Measurements from ENCODE around the gene PPM1H. TPM values are rescaled to one million over a fixed set of nuclear protein-coding genes. Genes with fewer than 3 reads are reported as not detected.

PPM1H gene
- total RNA-seq, 2 donors from 2014 or later, result 3.3 to 4.3 TPM

DNA sequence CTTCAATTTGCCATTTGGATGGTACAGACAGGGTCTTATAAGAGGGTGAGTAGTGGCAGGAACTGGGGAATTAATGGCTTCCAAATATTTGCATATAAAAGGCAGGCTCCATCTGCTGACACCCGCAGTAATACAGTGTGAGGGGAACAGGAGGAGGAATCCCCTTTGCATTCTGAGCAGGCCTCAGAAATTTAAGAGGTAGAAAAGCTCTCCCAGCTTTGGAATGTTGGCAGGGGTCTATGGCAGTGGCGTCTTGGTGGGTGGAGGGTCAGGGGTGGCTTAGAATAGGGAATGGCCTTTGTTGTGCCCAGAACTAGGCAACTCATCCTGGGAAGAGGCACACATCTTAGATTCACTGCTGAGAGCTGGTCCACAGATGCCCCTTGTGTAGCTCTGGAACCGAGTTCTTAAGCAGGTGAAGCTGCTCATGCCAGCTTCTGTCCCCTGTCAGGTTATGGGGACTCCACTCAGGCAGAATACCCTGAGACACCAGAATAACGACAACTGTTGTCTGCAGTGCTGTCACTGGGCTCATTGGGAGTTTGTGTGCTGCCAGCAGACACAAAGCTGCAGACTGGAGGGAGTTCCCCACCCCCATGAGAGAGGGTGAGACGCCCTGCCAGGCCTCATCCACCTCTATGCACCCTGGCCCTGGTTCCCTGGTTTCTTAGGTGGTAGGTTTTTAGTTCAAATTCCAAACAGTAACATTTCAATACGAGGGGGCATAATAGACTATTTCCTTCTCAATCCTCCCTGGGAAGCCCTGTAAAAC lies 278.2 kb downstream of the PPM1H start:
- intact Hi-C loops (cut with DNase I), result no loop called here
- DNase-seq (no peak), ATAC-seq (no peak)

DNA sequence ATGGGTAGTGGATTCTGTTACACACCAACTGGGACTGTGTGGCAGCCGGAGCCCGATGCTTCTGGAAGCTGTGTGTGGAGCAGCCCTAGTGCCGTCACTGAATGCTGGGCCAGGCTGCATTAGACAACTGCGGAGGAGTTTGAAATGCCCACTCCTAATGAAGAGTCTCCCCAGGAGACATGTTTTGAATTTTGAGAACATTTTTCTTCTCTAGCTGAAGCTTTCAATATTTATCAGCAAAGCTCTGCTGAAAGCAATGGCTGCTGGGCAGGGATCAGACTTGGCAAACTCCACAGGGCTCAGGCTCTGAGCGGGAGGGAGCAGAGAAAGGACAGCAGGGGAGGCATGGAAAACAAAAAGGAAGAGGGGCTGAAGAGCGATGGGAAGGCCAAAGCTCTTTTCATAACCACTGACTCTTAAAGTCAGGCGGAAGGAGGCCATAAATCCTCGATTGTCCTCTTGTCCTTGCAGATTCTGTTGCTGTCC lies 279.2 kb downstream of the PPM1H start:
- intact Hi-C loops (cut with DNase I), result no loop called here
- peak in 1 of 2 donors; percentile 47 for ATAC-seq
- DNase-seq, result no peak

DNA sequence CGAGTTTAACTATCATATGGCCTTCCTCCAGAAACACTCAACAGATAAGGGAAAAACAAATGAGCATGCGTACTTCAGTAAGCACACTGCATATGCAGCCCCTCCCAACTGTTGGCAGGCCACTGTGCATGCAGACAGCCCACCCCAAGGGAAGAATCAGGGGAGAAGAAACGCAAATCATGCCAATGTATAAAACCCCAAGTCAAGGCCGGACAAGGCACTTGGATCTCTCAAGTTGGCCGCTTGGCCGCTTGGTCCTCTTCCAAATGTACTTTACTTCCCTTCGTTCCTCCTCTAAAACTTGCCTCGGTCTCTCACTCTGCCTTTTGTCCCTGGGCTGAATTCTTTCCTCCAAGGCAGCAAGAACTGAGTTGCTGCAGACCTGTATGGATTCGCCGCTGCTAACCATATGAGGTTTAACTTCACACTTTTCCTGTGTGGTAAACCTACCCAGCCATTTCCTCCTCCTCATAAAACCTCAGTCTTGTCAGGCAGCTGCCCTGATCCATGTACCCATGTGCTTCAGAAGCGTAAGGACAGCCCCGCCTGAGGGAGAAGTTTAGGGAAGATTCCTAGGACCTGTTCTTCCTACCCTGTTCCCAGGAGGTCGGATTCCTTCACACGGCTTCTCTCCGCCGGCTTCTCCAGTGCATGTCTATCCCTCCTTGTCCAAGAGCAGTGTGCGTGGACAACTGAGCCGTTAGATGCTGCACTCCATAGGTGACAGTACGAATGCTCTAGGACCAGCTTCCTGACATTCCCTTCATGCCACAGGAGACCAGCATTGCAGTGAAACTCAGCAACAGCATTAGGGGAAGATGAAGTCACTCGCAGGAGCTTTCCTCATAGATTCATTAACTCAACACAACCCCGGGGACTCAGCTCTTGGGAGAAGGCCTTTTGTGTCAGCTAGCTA lies 280.4 kb downstream of the PPM1H start:
- no peak for ATAC-seq
- intact Hi-C loops (cut with DNase I), result no loop called here
- DNase-seq, result no peak

DNA sequence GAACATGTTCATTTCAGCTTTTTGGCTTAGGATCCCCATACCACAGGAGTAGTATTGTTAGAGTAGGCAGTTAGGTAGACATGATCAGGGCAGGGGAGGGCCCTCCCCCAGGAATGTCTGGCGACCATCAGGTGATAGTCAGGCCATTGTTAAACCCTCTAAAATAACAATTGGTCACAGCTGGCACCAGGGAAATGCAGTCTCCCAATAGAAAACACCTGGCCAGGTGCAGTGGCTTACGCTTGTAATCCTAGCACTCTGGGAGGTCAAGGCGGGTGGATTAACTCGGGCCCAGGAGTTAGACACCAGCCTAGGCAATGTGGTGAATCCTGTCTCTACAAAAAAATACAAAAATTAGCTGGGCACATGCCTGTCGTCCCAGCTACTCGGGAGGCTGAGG lies 281.2 kb downstream of the PPM1H start:
- DNase-seq (no peak), ATAC-seq (no peak)
- intact Hi-C loops (cut with DNase I), result no loop called here

DNA sequence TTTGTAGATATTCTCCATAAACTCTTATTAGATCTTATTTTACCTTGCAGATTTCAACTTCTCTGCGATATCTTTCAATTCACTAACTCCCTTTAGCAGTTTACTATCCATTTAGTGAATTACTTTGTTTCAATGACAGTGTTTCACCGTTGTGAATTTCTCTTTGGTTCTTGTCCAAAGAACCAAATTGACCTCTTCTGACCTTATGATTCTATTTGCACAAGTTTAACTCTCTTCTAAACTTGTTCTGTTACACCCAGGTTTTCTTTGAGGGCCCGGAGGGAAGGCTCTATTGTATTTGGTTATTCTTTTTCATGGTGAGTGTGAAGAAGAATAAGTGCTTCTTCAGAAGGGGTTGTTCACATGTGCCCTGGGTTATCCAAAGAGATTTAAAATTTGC lies 281.6 kb downstream of the PPM1H start:
- ATAC-seq, result no peak

DNA sequence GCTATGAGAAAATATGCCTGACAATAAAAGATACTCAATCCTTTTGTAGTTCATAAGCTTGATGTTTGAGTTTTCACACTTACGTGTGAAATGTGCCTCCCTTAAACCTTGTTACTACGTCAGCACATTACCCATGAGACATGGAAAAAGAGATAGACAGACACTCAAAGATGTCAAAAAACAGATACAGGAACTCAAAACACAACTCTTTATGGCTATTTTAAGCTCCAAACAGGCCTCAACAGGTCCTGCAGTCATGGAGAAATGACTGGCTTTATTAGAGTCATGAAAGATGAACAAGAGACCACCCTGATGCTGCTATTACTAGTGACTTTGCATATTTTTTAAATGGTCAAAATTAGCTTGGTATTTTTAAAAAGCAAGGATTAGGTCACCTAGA lies 283.8 kb downstream of the PPM1H start:
- intact Hi-C loops (cut with DNase I), result no loop called here
- ATAC-seq, result no peak
- no peak for DNase-seq

More for the DNA sequence above, 281.6 kb downstream of the PPM1H start:
- no peak for DNase-seq
- intact Hi-C loops (cut with DNase I), result no loop called here

DNA sequence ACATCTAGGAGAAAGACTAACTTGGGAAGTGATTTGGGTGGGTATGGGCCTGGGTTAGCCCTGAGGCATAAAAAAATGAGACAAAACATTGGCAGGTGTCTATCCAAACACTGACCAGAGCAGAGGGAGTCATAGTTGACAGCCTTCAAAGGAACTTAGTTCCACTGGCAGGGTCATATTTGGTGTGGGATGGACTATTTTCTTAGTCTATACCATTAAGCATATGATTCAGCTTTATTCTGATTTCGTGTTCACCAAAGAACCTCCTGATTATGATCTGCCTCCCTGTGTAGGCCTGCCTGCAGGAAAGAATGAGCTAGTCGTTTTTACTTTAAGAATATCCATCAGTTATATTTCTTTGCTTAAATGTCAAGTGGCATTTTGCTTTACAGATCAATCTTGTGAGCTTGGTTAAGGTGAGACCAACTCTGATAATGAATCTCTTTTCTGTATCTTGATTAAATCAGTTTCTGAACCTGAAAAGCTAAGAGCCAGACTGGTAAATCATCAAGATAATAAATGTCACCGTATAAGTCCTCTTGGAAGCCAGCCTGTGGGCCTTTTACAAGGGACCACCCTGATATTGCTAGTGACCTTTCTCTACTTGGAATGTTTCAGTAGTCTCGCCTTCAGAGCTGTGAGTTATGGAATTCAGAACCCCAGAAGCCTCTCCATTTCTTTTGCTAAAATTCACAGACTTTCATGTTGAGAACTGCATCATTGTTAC lies 285.4 kb downstream of the PPM1H start:
- no peak for DNase-seq

DNA sequence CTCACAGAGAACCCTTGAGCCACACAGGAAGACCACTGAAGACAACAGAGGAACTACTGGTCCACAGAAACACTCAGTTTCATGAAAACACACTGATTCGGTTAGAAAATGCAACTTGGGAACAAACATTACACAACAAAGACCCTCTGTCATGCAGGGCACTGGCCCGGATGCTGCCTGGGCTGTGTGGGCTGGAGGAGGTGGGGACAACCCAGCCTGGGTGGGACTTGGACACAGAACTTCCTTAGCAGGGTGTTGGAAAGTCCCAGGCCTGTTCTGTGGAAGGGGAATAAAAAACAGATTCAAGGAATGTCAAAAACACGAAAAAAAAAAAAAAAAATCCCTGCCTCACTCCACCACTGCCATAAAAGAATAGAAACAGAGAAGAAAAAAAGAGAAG lies 287.4 kb downstream of the PPM1H start:
- DNase-seq (peak; percentile 68), ATAC-seq (peak; percentile 94 to 99)
- intact Hi-C loops (cut with DNase I), result no loop called here

More for the DNA sequence above, 285.4 kb downstream of the PPM1H start:
- no peak for ATAC-seq
- intact Hi-C loops (cut with DNase I), result no loop called here

DNA sequence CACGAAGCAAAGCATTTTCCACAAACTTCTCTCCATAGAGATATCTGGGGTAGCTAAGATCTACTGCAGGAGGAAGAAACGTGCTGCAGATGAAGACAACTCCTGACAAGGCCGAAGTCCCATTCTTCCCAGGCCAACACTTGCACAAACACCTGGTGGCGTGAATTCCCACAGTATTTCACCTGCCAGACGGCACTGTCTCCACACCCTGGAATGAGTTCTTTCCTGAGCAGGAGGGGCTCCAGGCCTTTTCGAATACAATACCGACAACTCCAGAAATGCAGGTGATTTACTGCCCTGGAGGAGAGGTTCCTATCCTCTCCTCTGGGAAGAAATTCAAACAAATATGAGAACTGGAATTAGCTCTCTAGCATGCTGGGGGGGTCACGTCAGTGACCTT lies 288.4 kb downstream of the PPM1H start:
- DNase-seq, result no peak
- intact Hi-C loops (cut with DNase I), result no loop called here
- ATAC-seq, result no peak

DNA sequence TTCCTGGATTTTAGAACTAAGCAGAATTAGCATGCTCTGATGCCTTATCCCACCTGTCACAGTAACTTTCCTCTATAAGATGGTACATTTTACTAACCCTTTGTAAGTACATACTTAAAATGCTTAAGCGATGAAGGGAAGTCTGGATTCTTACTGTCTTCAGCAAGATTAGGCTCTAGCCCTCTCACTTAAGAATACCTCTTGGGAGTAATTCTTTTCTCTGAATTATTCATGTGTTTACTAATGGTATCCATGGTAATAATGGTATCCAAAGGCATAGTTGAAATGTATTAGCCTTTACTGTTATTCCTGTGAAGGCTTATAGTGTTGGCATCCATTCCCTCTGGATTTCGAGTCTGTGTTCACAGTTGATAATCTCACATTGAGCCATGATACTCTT lies 291.5 kb downstream of the PPM1H start:
- no peak for ATAC-seq
- DNase-seq, result no peak
- intact Hi-C loops (cut with DNase I), result no loop called here

DNA sequence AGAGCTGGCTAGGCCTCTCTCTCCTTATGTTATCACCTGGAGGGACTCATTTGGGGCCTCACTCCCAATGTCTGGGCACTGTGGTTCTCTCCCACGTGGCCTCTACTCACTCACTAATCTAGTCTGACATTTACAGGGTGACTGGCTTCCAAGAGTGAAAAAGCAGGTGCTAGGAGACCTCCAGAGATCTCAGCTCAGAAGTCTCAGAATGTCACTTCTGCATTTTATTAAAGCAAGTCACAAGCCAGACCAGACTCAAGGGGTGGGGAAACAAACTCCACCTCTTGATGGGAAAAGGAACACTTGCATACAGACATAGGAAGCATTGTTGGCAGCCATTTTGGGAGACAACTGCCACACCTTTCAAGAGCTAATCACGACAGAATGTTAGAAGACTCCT lies 292.5 kb downstream of the PPM1H start:
- intact Hi-C loops (cut with DNase I), result no loop called here
- DNase-seq, result no peak
- ATAC-seq, result no peak

DNA sequence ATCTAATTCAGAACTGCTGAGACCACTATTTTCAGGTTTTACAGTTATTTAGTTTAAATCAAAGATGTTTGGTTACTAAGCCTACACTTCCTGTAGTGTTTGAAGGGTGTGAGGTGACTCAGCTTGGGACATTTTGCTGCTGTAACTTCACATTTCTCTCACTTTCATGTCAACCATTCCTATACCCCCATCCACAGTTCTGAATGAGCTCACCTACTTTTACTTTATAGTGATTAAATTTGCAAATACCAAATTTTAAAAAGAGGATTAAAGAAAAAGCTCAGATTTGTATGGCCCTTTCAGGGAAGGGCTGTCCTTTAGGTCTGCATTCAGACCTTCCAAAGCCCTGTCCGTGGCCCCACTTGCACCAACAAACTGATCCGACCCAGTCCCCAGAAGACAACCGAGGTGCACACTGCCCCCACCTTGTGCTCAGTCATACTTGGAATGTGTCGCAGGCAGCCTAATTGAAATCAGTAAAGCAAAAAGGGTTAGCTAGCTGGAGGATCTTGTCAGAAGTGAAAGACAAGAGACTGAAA lies 294.0 kb downstream of the PPM1H start:
- DNase-seq (no peak), ATAC-seq (no peak)
- intact Hi-C loops (cut with DNase I), result no loop called here

DNA sequence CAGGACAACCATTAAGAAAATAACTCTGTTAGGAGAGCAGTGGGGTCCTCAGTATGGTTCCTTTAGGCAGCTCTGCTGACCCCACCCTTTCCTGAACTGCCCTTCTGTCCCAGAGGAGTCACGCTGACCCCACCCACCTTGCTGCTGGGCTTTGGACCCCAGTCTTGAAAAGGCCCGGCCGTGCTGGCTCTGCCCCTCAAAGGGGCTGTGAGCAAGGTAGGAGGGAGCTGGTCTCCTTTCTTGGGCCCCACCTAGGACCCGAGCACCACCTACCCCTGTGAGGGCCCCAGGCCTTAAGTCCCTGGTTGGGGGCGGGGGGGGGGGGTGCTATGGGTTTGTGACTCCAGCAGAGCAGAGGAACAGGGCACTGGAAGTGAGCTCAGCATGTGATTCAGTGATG lies 297.3 kb downstream of the PPM1H start:
- intact Hi-C loops (cut with DNase I), result no loop called here

DNA sequence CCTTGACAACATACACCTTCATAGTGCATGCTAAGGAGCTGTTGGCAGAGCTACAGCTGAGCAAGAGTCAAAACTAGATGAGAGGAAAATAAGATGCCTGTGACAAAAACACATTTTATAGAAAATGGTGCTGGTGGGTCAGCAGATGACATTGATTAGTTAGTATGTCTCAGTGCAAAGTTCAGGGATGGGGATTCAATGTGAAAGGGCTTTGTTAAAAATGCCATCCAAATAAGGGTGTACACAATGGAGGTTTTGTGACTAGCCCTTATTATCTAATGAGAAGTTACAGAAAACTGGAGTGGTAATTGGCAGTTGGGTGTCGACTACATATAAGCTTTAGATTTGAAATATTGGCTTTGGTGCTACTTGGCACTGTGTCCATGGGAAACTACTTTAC lies 299.3 kb downstream of the PPM1H start:
- DNase-seq, result no peak
- intact Hi-C loops (cut with DNase I), result no loop called here
- ATAC-seq, result no peak

More for the DNA sequence above, 297.3 kb downstream of the PPM1H start:
- DNase-seq (no peak), ATAC-seq (no peak)

DNA sequence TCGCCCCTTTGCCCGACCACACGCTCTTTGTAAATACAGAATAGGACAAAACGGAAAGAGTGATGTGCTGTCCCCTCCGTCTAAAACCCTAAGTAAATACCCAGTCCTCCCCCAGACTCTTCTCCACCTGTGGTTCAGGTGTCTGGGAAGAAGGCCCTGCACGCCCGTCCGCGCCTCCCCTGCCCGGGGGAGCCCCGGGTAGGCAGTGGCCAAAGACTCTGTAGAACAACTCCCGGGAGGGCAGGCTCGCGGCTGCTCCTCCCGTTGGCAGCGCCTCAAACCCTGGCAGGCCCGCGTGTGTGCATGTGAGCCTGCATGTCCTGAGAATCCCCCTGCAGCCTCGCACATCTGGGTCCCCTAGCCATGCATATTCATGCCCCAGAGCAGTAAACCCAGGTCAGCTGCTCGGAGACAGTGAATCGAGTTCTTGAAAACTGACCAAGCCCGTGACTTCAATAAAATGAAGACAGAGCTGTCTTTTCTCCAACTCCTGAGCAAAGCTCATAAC lies 302.5 kb downstream of the PPM1H start:
- DNase-seq, result peak; percentile 64
- intact Hi-C loops (cut with DNase I), result no loop called here
- ATAC-seq, result peak; percentile 54 to 73

DNA sequence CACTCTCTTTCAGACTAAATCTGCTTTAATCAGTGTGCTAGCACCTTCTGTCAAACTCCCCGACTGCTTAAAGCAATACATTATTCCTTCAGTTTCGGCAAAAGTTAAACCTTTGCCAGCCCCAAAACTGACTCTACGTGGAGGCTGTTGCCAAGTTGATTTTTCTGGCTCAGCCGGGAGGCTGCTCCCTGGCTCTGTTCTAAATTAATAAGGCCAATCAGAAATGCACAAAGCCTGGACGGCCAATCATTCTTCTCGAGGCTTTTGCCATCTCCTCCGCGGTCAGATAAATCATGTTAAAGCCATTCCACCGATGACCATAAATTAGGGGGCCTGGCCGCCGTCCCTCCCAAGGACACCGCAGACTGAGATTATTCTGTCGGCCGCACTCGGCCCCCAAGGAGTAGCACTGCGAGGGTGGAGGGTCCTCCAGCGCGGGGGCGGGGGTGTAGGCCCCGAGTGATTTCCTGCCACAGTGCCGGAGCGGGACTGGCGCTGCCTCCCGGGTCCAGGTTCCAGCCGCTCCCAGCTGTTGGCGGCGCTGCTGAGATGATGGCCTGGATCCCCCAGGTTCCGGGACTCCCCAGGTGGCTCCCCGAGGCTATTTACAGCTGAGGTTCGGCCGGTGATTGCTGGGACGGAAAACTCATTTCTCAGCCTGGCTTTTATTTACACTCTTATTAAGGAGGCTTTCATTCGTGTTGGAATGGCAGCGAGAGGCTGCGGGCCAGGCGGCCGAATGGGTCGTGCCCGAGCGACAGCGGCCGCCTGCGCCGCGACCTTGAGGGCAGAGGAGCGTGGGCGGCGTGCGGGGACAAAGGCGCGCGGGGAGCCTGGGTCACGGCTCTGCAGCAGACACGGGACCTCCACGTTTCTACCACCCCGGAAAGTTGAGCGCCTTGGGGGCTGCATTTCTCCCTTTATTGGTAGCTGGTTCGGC lies 303.2 kb downstream of the PPM1H start:
- intact Hi-C loops (cut with DNase I), result no loop called here
- ATAC-seq, result peak; percentile 90 to 92
- peak; percentile 69 for DNase-seq

DNA sequence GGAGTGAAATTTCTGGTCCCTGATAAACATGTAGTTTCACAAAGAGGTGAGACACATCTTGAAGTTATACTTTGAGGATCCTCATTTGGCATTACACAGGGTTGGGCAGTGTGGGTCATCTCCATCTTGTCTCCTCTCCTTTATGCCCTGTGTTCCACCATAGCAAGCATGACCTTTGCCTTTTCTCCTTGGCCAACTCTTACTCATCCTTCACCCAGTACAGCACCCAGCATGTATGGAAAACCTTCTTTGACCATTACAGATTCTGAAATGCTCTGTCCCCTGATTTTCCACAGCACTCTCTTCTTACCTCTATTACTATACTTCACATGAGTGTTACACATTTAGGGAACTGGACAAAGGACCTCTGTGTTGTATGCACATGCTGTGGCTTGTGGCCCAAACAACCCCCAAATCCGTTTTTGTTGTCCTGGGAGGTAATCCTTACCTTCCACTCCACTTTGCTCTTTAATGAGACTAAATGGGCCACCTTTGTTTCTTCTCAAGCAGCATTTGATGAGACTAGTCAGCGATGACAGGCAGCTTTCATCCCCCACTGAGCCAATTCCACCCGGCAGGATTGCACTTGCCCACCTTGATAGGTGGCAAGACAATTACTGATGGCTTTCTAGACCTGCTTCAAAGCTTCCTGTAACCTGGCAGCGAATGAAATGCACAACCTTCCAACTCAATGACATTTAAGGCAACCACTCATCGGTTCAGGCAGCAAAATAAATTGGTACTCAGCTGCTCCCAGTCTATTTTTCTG lies 304.8 kb downstream of the PPM1H start:
- no peak for DNase-seq
- intact Hi-C loops (cut with DNase I), result no loop called here
- ATAC-seq, result no peak

Measured in left cardiac atrium (tissue), 4 donors.